ENCODE measurements around the gene TNFAIP3. TPM values are rescaled to one million over a fixed set of nuclear protein-coding genes. Genes with fewer than 3 reads are reported as not detected.

Gene TNFAIP3
- total and polyA plus RNA-seq, 2 donors (not counting 3 experiments of a cell fraction or from before 2014, with no cell fraction given) = 4.0 to 8.6 TPM

- Histone ChIP-seq H3K36me3 (ENCODE audit: control insufficient read depth in 2 of 2, extremely low read depth in 1 of 2, insufficient read depth in 2 of 2, low read length in 2 of 2) (no peaks in the 10 kb centered on the region), H3K9me3 (replicated peaks; ENCODE audit: control insufficient read depth, insufficient read depth, low read length) (no peaks in the 10 kb centered on the region), H3K27ac (ENCODE audit: insufficient read depth, low read depth, low read length) (no peak overlapping the region), H3K9ac (replicated peaks; ENCODE audit: extremely low read depth, insufficient read depth, low read length) (no peak overlapping the region), H3K9me1 (replicated peaks; ENCODE audit: control insufficient read depth, extremely low read depth, insufficient read depth, low read length) (no peaks in the 10 kb centered on the region), H3K4me3 (replicated peaks in 1 of 3; ENCODE audit: insufficient read depth in 1 of 3, low read depth in 1 of 3, low read length in 3 of 3) (no peak overlapping the region), H3K27me3 (ENCODE audit: control insufficient read depth in 2 of 2, insufficient read depth in 2 of 2, low read length in 2 of 2) (no peaks in the 10 kb centered on the region), H3K4me1 (ENCODE audit: control insufficient read depth, extremely low read depth, insufficient read depth, low read length) (peaks cover 47% of the 10 kb centered on the region), H3K79me2 (ENCODE audit: control insufficient read depth, insufficient read depth, low read length) (no peaks in the 10 kb centered on the region), H4K20me1 (replicated peaks; ENCODE audit: control insufficient read depth, extremely low read depth, insufficient read depth, low read length) (no peaks in the 10 kb centered on the region), H2AFZ (ENCODE audit: low read depth, low read length) (no peak overlapping the region), H3K4me2 (ENCODE audit: insufficient read depth, low read length) (no peak overlapping the region)
- no peak for FAIRE-seq
- dilution Hi-C loops (cut with MboI; ENCODE audit: extremely low pct_ligation_motif_present, low sequenced_read_pairs) = no loop called here
- no peak for DNase-seq (ENCODE audit: low read depth, low spot score)
- BruUV-seq (replicated peaks) = no TSS peak
- intact Hi-C loops (cut with micrococcal nuclease) = loop anchor here (5.0 kb wide), 3 partner anchors 38 to 238 kb away; partner anchors contain the start of gene PERP
- TF ChIP-seq MAX (IDR thresholded peaks at IDR 0.05; ENCODE audit: insufficient read depth, insufficient read length) = no peak
- no peak for TF ChIP-seq CTCF (IDR thresholded peaks at IDR 0.05; ENCODE audit: extremely low read depth in 1 of 2, insufficient read depth in 1 of 2, low read depth in 1 of 2, low read length in 2 of 2)
- CTCF ChIA-PET = interaction anchor here (0.6 to 8.4 kb wide), 8 partner anchors 11 to 165 kb away, joined by 3 to 111 read pairs (median 14); no protein-coding TSS in a partner anchor
- POLR2A ChIA-PET = no interaction called here
These were observed 2.7 kb downstream of the TNFAIP3 start for GRCh38 chr6:137869549-137870307.

- Histone ChIP-seq H3K4me1 (ENCODE audit: control insufficient read depth, extremely low read depth, insufficient read depth, low read length) (peaks cover 47% of the 10 kb centered on the region), H3K4me2 (ENCODE audit: insufficient read depth, low read length) (no peak overlapping the region), H3K27ac (ENCODE audit: insufficient read depth, low read depth, low read length) (no peak overlapping the region), H3K79me2 (ENCODE audit: control insufficient read depth, insufficient read depth, low read length) (no peaks in the 10 kb centered on the region), H4K20me1 (replicated peaks; ENCODE audit: control insufficient read depth, extremely low read depth, insufficient read depth, low read length) (no peaks in the 10 kb centered on the region), H3K9me1 (replicated peaks; ENCODE audit: control insufficient read depth, extremely low read depth, insufficient read depth, low read length) (no peaks in the 10 kb centered on the region), H3K9ac (replicated peaks; ENCODE audit: extremely low read depth, insufficient read depth, low read length) (no peak overlapping the region), H3K9me3 (replicated peaks; ENCODE audit: control insufficient read depth, insufficient read depth, low read length) (no peaks in the 10 kb centered on the region), H2AFZ (ENCODE audit: low read depth, low read length) (no peak overlapping the region), H3K4me3 (replicated peaks in 1 of 3; ENCODE audit: insufficient read depth in 1 of 3, low read depth in 1 of 3, low read length in 3 of 3) (no peak overlapping the region), H3K27me3 (ENCODE audit: control insufficient read depth in 2 of 2, insufficient read depth in 2 of 2, low read length in 2 of 2) (no peaks in the 10 kb centered on the region), H3K36me3 (ENCODE audit: control insufficient read depth in 2 of 2, extremely low read depth in 1 of 2, insufficient read depth in 2 of 2, low read length in 2 of 2) (peaks cover 0 to 2% of the 10 kb centered on the region in 2 experiments)
- no peak for FAIRE-seq
- ChIA-PET CTCF (interaction anchor here (0.6 to 8.4 kb wide), 9 partner anchors 10 to 166 kb away, joined by 3 to 111 read pairs (median 5); no protein-coding TSS in a partner anchor), POLR2A (no interaction called here)
- DNase-seq (ENCODE audit: low read depth, low spot score) = no peak
- dilution Hi-C loops (cut with MboI; ENCODE audit: extremely low pct_ligation_motif_present, low sequenced_read_pairs) = no loop called here
- intact Hi-C loops (cut with micrococcal nuclease) = loop anchor here (5.0 kb wide), 3 partner anchors 37 to 237 kb away; partner anchors contain the start of gene PERP
- no peak for TF ChIP-seq FOS (IDR thresholded peaks at IDR 0.05; ENCODE audit: borderline replicate concordance, insufficient read depth, low read length)
- no peak for TF ChIP-seq GATA2 (IDR thresholded peaks at IDR 0.05; ENCODE audit: insufficient read depth, insufficient read length, low read depth, low read length)
- TF ChIP-seq JUN (IDR thresholded peaks at IDR 0.05; ENCODE audit: borderline replicate concordance, insufficient read depth, insufficient read length, low read depth) = no peak
- TF ChIP-seq MAX (IDR thresholded peaks at IDR 0.05; ENCODE audit: insufficient read depth, insufficient read length) = no peak
- TF ChIP-seq POLR2AphosphoS5 (IDR thresholded peaks at IDR 0.05; ENCODE audit: insufficient read depth, low read depth, low read length) = no peak
- TF ChIP-seq MYC (IDR thresholded peaks at IDR 0.05; ENCODE audit: low read depth, low read length) = no peak
- TF ChIP-seq EZH2 (IDR thresholded peaks at IDR 0.05; ENCODE audit: borderline replicate concordance, low read depth, low read length, severe bottlenecking) = no peak
- no peak for TF ChIP-seq CTCF (IDR thresholded peaks at IDR 0.05; ENCODE audit: extremely low read depth in 1 of 2, insufficient read depth in 1 of 2, low read depth in 1 of 2, low read length in 2 of 2)
- TF ChIP-seq POLR2A (IDR thresholded peaks at IDR 0.05; ENCODE audit: low read depth, low read length) = no peak
- no TSS peak for BruUV-seq (replicated peaks)
These were observed 3.2 kb downstream of the TNFAIP3 start for GRCh38 chr6:137870308-137870644.
